Endothelial cell of umbilical vein (primary cell): ENCODE data around the gene NCBP1. TPM values are rescaled to one million over a fixed set of nuclear protein-coding genes. Genes with fewer than 3 reads are reported as not detected.
A peak's percentile ranks its signal among the peaks of the same experiment; 100 is the strongest.

Experiments used
- BruUV-seq: library from RNA; stranded (reverse); fragments of 400-500 nt; replicated peaks from 2 replicates; lab custom pipeline; 2021; lab: Mats Ljungman, UMichigan
- CTCF ChIA-PET: fragments of 300-600, 350-600 bp; sonication (Branson Sonifier 250); formaldehyde crosslinking; loops from one replicate; lab custom pipeline; 2021; ENCODE audit warnings: antibody characterized with exemption, inconsistent platforms; lab: Charles Lee
- POLR2A ChIA-PET: fragments of 300-600, 350-600 bp; sonication (Branson Sonifier 250); formaldehyde crosslinking; loops from one replicate; lab custom pipeline; 2021; ENCODE audit warnings: antibody characterized with exemption, inconsistent platforms; lab: Charles Lee
- DNase-seq: peaks from one replicate; pipeline ENCODE4 v3.0.0-alpha.2; 2011; ENCODE audit warnings: low read depth, low spot score
- FAIRE-seq: peaks from 2 replicates; lab custom pipeline; 2011; peaks lifted over from hg19 to GRCh38; lab: Jason Lieb, UNC
- H2AFZ ChIP-seq: 2 replicates; pipeline ENCODE4 v1.6.0; 2012; ENCODE audit warnings: low read depth, low read length, control low read depth, inconsistent platforms
- H3K27ac ChIP-seq: 2 replicates; pipeline ENCODE4 v1.5.1; 2011; ENCODE audit warnings: low read depth, mild to moderate bottlenecking, control low read depth, low read length, moderate library complexity; ENCODE audit not compliant: insufficient read depth
- H3K27me3 ChIP-seq, 2 experiments: 2 replicates each; pipeline versions ENCODE4 v1.6.0 to v1.6.1; 2011; ENCODE audit warnings: low read length in 2 of 2, mixed read lengths in 1 of 2; ENCODE audit not compliant: control insufficient read depth in 2 of 2, insufficient read depth in 2 of 2
- H3K36me3 ChIP-seq, 2 experiments: 2 replicates in 1 of 2; 3 replicates in 1 of 2; pipeline ENCODE4 v1.5.1; 2011; ENCODE audit warnings: low read length in 2 of 2, mild to moderate bottlenecking in 1 of 2, moderate library complexity in 1 of 2; ENCODE audit not compliant: control insufficient read depth in 2 of 2, insufficient read depth in 2 of 2; ENCODE audit errors: extremely low read depth in 1 of 2
- H3K4me1 ChIP-seq: 3 replicates; pipeline ENCODE4 v1.5.1; 2011; ENCODE audit warnings: mild to moderate bottlenecking, low read length; ENCODE audit not compliant: control insufficient read depth, insufficient read depth; ENCODE audit errors: extremely low read depth
- H3K4me2 ChIP-seq: 2 replicates; pipeline ENCODE4 v1.6.1; 2011; ENCODE audit warnings: low read length, control low read depth, mixed read lengths; ENCODE audit not compliant: insufficient read depth
- H3K4me3 ChIP-seq, 3 experiments: fragments of 200-600 bp in 1 of 3; sonication (generic), shearing (Covaris generic) in 1 of 3; replicated peaks in 1 of 3; 2 replicates each; pipeline ENCODE4 v1.5.1; 2011 to 2016; ENCODE audit warnings: control low read depth in 3 of 3, low read length in 3 of 3, mild to moderate bottlenecking in 2 of 3, inconsistent platforms in 1 of 3, low read depth in 1 of 3, moderate library complexity in 1 of 3; ENCODE audit not compliant: insufficient read depth in 1 of 3
- H3K79me2 ChIP-seq: 2 replicates; pipeline ENCODE4 v1.6.0; 2012; ENCODE audit warnings: low read length, inconsistent platforms; ENCODE audit not compliant: control insufficient read depth, insufficient read depth
- H3K9ac ChIP-seq: replicated peaks from 2 replicates; pipeline ENCODE3; 2011; ENCODE audit warnings: low read length, control low read depth; ENCODE audit not compliant: insufficient read depth; ENCODE audit errors: extremely low read depth
- H3K9me1 ChIP-seq: replicated peaks from 3 replicates; pipeline ENCODE4 v1.6.0; 2011; ENCODE audit warnings: mild to moderate bottlenecking, low read length; ENCODE audit not compliant: control insufficient read depth, insufficient read depth; ENCODE audit errors: extremely low read depth
- H3K9me3 ChIP-seq: replicated peaks from 2 replicates; pipeline ENCODE4 v1.5.1; 2012; ENCODE audit warnings: low read length, inconsistent platforms; ENCODE audit not compliant: control insufficient read depth, insufficient read depth
- H4K20me1 ChIP-seq: replicated peaks from 2 replicates; pipeline ENCODE3; 2011; ENCODE audit warnings: mild to moderate bottlenecking, low read length; ENCODE audit not compliant: control insufficient read depth, insufficient read depth; ENCODE audit errors: extremely low read depth
- CTCF ChIP-seq, 2 donors: IDR thresholded peaks; 1 replicate in 1 of 2; 2 replicates in 1 of 2; pipeline ENCODE4 v1.5.1; 2011; ENCODE audit warnings: low read length in 2 of 2, mild to moderate bottlenecking in 2 of 2, moderate library complexity in 2 of 2, control low read depth in 1 of 2, inconsistent platforms in 1 of 2, low read depth in 1 of 2; ENCODE audit not compliant: insufficient read depth in 1 of 2; ENCODE audit errors: extremely low read depth in 1 of 2
- EZH2 ChIP-seq: IDR thresholded peaks from 2 replicates; pipeline ENCODE4 v1.6.1; 2012; ENCODE audit warnings: borderline replicate concordance, low read depth, mild to moderate bottlenecking, moderate library complexity, low read length, inconsistent platforms; ENCODE audit not compliant: severe bottlenecking
- FOS ChIP-seq: IDR thresholded peaks from 2 replicates; pipeline ENCODE4 v1.6.1; 2011; ENCODE audit warnings: mild to moderate bottlenecking, low read length, moderate library complexity, borderline replicate concordance; ENCODE audit not compliant: insufficient read depth
- GATA2 ChIP-seq: IDR thresholded peaks from 2 replicates; pipeline ENCODE4 v1.7.0; 2011; ENCODE audit warnings: low read depth, mild to moderate bottlenecking, moderate library complexity, mixed read lengths, low read length; ENCODE audit not compliant: insufficient read length, insufficient read depth
- JUN ChIP-seq: IDR thresholded peaks from 2 replicates; pipeline ENCODE4 v1.6.1; 2011; ENCODE audit warnings: borderline replicate concordance, low read depth; ENCODE audit not compliant: insufficient read length, insufficient read depth
- MAX ChIP-seq: IDR thresholded peaks from 2 replicates; pipeline ENCODE4 v1.6.1; 2011; ENCODE audit not compliant: insufficient read depth, insufficient read length
- MYC ChIP-seq: IDR thresholded peaks from one replicate; pipeline ENCODE4 v1.6.1; 2011; ENCODE audit warnings: mild to moderate bottlenecking, low read depth, low read length
- POLR2A ChIP-seq: IDR thresholded peaks from 2 replicates; pipeline ENCODE4 v1.6.1; 2012; ENCODE audit warnings: low read depth, mild to moderate bottlenecking, control low read depth, low read length
- POLR2AphosphoS5 ChIP-seq: IDR thresholded peaks from 2 replicates; pipeline ENCODE4 v1.6.1; 2012; ENCODE audit warnings: low read depth, mild to moderate bottlenecking, control low read depth, low read length, moderate library complexity; ENCODE audit not compliant: insufficient read depth
- dilution Hi-C: fragments of 300-500 bp; cut with MboI; formaldehyde crosslinking; loops from one replicate; pipeline ENCODE4 v1.15.0; 2019; ENCODE audit warnings: low sequenced_read_pairs; ENCODE audit not compliant: extremely low pct_ligation_motif_present
- intact Hi-C: fragments of 100-400 bp; cut with micrococcal nuclease; formaldehyde crosslinking; loops from one replicate; pipeline ENCODE4 v1.10.0; 2022
- polyA plus RNA-seq, 4 experiments: library from polyadenylated mRNA; depleted of rRNA in 3 of 4; stranded (reverse) in 3 of 4; unstranded in 1 of 4; fragments of >200 nt; gene quantifications; 2 replicates each; pipeline versions ENCODE4 v1.2.1 to v1.2.3, GENCODE V29; 2011 to 2012; ENCODE audit warnings: missing spikeins in 1 of 4
- total RNA-seq: library from RNA; stranded (reverse); gene quantifications from 2 replicates; pipeline ENCODE4 v1.2.3, GENCODE V29; 2021

The NCBP1 gene
- total and polyA plus RNA-seq, 2 donors (not counting 3 experiments of a cell fraction or from before 2014, with no cell fraction given): 10.9 to 45.3 TPM

DNA sequence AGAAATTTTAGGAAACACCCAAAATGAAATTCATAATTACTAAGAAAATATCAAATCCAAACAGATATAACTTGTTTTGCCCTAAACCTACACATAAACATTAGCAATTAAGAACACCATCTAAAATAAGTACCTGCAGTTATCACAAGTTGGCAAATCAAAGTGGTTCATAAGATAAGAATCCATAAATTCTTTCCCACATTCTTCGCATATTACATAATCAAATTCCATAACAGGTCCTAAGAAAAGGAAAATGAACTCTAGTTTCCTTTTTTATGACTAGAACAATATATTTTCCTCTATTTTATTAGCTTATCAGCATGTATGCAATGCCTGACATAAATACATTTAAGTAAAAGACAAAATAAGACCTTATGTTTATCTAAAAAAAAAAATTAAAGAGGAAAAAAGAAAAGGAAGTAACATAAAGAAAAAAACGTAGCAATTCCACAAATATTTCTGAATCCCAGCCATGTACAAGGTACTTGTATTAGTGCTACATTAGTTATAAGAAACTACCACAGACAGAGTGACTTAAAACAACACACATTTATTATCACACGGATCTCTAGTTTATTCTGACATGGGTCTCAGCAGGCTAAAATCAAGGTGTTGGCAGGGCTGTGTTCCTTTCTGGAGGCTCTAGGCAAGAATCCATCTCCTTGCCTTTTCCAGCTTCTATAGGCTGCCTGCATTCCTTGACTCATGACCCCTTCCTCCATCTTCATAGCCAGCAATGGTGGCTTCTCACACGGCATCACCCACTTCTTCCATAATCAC, 56.0 kb downstream of the NCBP1 start:
- ChIA-PET CTCF (interaction anchor here (1.0 to 1.3 kb wide), 5 partner anchors 13 to 345 kb away, joined by 3 to 4 read pairs (median 3); no protein-coding TSS in a partner anchor), POLR2A (interaction anchor here (0.9 to 1.0 kb wide), 2 partner anchors 14 to 56 kb away, joined by 4 to 5 read pairs; partner anchors contain the start of genes NCBP1 and TSTD2)
- Histone ChIP-seq H2AFZ (no peak overlapping the region), H3K4me1 (peaks cover 37% of the 10 kb centered on the region), H3K4me3 (peak overlapping the region in 1 of 3 experiments; percentile 19), H3K9ac (peak overlapping the region; percentile 82), H3K9me3 (no peaks in the 10 kb centered on the region), H3K27me3 (no peaks in the 10 kb centered on the region), H3K9me1 (no peaks in the 10 kb centered on the region), H4K20me1 (no peaks in the 10 kb centered on the region), H3K27ac (peak overlapping the region; percentile 89), H3K79me2 (peaks cover 14% of the 10 kb centered on the region), H3K4me2 (peak overlapping the region; percentile 81), H3K36me3 (peaks cover 8 to 23% of the 10 kb centered on the region in 2 experiments)
- FAIRE-seq (peak; percentile 78), DNase-seq (peak; percentile 86)
- intact Hi-C loops: no loop called here
- BruUV-seq: TSS peak; percentile 70
- dilution Hi-C loops: no loop called here
- TF ChIP-seq MYC: no peak
- no peak for TF ChIP-seq POLR2AphosphoS5
- TF ChIP-seq JUN: peak; percentile 89
- TF ChIP-seq POLR2A: no peak
- TF ChIP-seq FOS: peak; percentile 19
- no peak for TF ChIP-seq CTCF (IDR thresholded peaks at IDR 0.05; ENCODE audit: extremely low read depth in 1 of 2, insufficient read depth in 1 of 2, low read depth in 1 of 2, low read length in 2 of 2)
- peak; percentile 58 for TF ChIP-seq GATA2
- no peak for TF ChIP-seq EZH2
- TF ChIP-seq MAX: no peak
